ENCODE measurements around the gene BCL2L15. TPM values are rescaled to one million over a fixed set of nuclear protein-coding genes. Genes with fewer than 3 reads are reported as not detected.

Gene BCL2L15
- total RNA-seq, 1 experiment from 2014 or later, result 1.1 TPM

- TF ChIP-seq, protein P1, sequence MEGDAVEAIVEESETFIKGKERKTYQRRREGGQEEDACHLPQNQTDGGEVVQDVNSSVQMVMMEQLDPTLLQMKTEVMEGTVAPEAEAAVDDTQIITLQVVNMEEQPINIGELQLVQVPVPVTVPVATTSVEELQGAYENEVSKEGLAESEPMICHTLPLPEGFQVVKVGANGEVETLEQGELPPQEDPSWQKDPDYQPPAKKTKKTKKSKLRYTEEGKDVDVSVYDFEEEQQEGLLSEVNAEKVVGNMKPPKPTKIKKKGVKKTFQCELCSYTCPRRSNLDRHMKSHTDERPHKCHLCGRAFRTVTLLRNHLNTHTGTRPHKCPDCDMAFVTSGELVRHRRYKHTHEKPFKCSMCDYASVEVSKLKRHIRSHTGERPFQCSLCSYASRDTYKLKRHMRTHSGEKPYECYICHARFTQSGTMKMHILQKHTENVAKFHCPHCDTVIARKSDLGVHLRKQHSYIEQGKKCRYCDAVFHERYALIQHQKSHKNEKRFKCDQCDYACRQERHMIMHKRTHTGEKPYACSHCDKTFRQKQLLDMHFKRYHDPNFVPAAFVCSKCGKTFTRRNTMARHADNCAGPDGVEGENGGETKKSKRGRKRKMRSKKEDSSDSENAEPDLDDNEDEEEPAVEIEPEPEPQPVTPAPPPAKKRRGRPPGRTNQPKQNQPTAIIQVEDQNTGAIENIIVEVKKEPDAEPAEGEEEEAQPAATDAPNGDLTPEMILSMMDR (conservative IDR thresholded peaks at IDR 0.05; ENCODE audit: low read depth, low read length), result no peak
- no peak for TF ChIP-seq EZH2 (IDR thresholded peaks at IDR 0.05; ENCODE audit: borderline replicate concordance, low read depth, low read length, poor library complexity, severe bottlenecking)
- H3K9me3 ChIP-seq (ENCODE audit: low read depth, low read length, poor library complexity, severe bottlenecking), result no peaks in the 10 kb centered on the region
- intact Hi-C loops (cut with micrococcal nuclease; ENCODE audit: unreplicated experiment), result no loop called here
- ChIA-PET CTCF (interaction anchor here (0.7 kb wide), 1 partner anchor 247 kb away, joined by 3 read pairs; no protein-coding TSS in a partner anchor), POLR2A (ENCODE audit: low non-redundant PET) (no interaction called here)
- H3K4me1 ChIP-seq (ENCODE audit: insufficient read depth, low read length, poor library complexity, severe bottlenecking), result peaks cover 10% of the 10 kb centered on the region
- H3K27ac ChIP-seq (ENCODE audit: low read depth, low read length, poor library complexity, severe bottlenecking), result no peak overlapping the region
- H3K36me3 ChIP-seq (ENCODE audit: insufficient read depth, low read length, poor library complexity, severe bottlenecking), result peaks cover 85% of the 10 kb centered on the region
- no peak for DNase-seq (ENCODE audit: low spot score)
- no peak overlapping the region for H3K4me3 ChIP-seq (ENCODE audit: low read depth, low read length, poor library complexity, severe bottlenecking)
- no peaks in the 10 kb centered on the region for H3K27me3 ChIP-seq (replicated peaks; ENCODE audit: insufficient read depth, low read depth, low read length, poor library complexity)
- no TSS peak for BruUV-seq (replicated peaks)
Observed at GRCh38 chr1:113899111-113899510, 11.7 kb upstream of the BCL2L15 start.

- POLR2A ChIA-PET (ENCODE audit: low non-redundant PET), result no interaction called here
- H3K4me1 ChIP-seq (ENCODE audit: insufficient read depth, low read length, poor library complexity, severe bottlenecking), result peaks cover 4% of the 10 kb centered on the region
- H3K27me3 ChIP-seq (replicated peaks; ENCODE audit: insufficient read depth, low read depth, low read length, poor library complexity), result no peaks in the 10 kb centered on the region
- CTCF ChIA-PET, result interaction anchor here (0.7 kb wide), 1 partner anchor 248 kb away, joined by 3 read pairs; no protein-coding TSS in a partner anchor
- no peak overlapping the region for H3K4me3 ChIP-seq (ENCODE audit: low read depth, low read length, poor library complexity, severe bottlenecking)
- intact Hi-C loops (cut with micrococcal nuclease; ENCODE audit: unreplicated experiment), result no loop called here
- no peak for DNase-seq (ENCODE audit: low spot score)
- H3K9me3 ChIP-seq (ENCODE audit: low read depth, low read length, poor library complexity, severe bottlenecking), result no peaks in the 10 kb centered on the region
- TF ChIP-seq, protein P1 (conservative IDR thresholded peaks at IDR 0.05; ENCODE audit: low read depth, low read length), result no peak
- TF ChIP-seq EZH2 (IDR thresholded peaks at IDR 0.05; ENCODE audit: borderline replicate concordance, low read depth, low read length, poor library complexity, severe bottlenecking), result no peak
- no peak overlapping the region for H3K27ac ChIP-seq (ENCODE audit: low read depth, low read length, poor library complexity, severe bottlenecking)
- peaks cover 86% of the 10 kb centered on the region for H3K36me3 ChIP-seq (ENCODE audit: insufficient read depth, low read length, poor library complexity, severe bottlenecking)
- BruUV-seq (replicated peaks), result no TSS peak
Observed at GRCh38 chr1:113898241-113898814, 10.9 kb upstream of the BCL2L15 start.

- Histone ChIP-seq H3K36me3 (ENCODE audit: insufficient read depth, low read length, poor library complexity, severe bottlenecking) (peaks cover 66% of the 10 kb centered on the region), H3K4me1 (ENCODE audit: insufficient read depth, low read length, poor library complexity, severe bottlenecking) (peaks cover 19% of the 10 kb centered on the region), H3K27me3 (replicated peaks; ENCODE audit: insufficient read depth, low read depth, low read length, poor library complexity) (no peaks in the 10 kb centered on the region), H3K27ac (ENCODE audit: low read depth, low read length, poor library complexity, severe bottlenecking) (no peak overlapping the region), H3K4me3 (ENCODE audit: low read depth, low read length, poor library complexity, severe bottlenecking) (no peak overlapping the region), H3K9me3 (ENCODE audit: low read depth, low read length, poor library complexity, severe bottlenecking) (no peaks in the 10 kb centered on the region)
- TF ChIP-seq EZH2 (IDR thresholded peaks at IDR 0.05; ENCODE audit: borderline replicate concordance, low read depth, low read length, poor library complexity, severe bottlenecking), result no peak
- TF ChIP-seq, protein P1 (conservative IDR thresholded peaks at IDR 0.05; ENCODE audit: low read depth, low read length), result no peak
- intact Hi-C loops (cut with micrococcal nuclease; ENCODE audit: unreplicated experiment), result no loop called here
- ChIA-PET CTCF (no interaction called here), POLR2A (ENCODE audit: low non-redundant PET) (no interaction called here)
- DNase-seq (ENCODE audit: low spot score), result no peak
- no TSS peak for BruUV-seq (replicated peaks)
Observed at GRCh38 chr1:113895961-113896360, 8.6 kb upstream of the BCL2L15 start.

Measured in A673 (cell line).